Kidney epithelial cell (primary cell): ENCODE measurements around the gene PAK2. TPM values are rescaled to one million over a fixed set of nuclear protein-coding genes. Genes with fewer than 3 reads are reported as not detected.

Experiments
- DNase-seq: peaks from one replicate; pipeline ENCODE4 v3.0.0-alpha.2; 2010; ENCODE audit warnings: low read depth
- H3K27me3 ChIP-seq: 2 replicates; pipeline ENCODE4 v1.6.0; 2011; ENCODE audit warnings: low read length; ENCODE audit not compliant: control insufficient read depth, insufficient read depth
- H3K36me3 ChIP-seq: 2 replicates; pipeline ENCODE4 v1.5.1; 2011; ENCODE audit warnings: low read length; ENCODE audit not compliant: control insufficient read depth, insufficient read depth
- H3K4me3 ChIP-seq: 2 replicates; pipeline ENCODE4 v1.5.1; 2011; ENCODE audit warnings: low read depth, mild to moderate bottlenecking, control low read depth, low read length
- total RNA-seq: library from RNA; depleted of rRNA; stranded (reverse); fragments of >200 nt; gene quantifications from 2 replicates; pipeline ENCODE4 v1.2.3, GENCODE V29; 2015
- TF ChIP-seq, protein P1 (sequence below): IDR thresholded peaks from 2 replicates; pipeline ENCODE4 v1.5.1; 2011; ENCODE audit warnings: mild to moderate bottlenecking, moderate library complexity, low read length, control low read depth, inconsistent platforms; ENCODE audit not compliant: insufficient read depth, poor library complexity, severe bottlenecking

Gene PAK2
- total RNA-seq, 1 donor from 2014 or later = 50.6 TPM

DNA sequence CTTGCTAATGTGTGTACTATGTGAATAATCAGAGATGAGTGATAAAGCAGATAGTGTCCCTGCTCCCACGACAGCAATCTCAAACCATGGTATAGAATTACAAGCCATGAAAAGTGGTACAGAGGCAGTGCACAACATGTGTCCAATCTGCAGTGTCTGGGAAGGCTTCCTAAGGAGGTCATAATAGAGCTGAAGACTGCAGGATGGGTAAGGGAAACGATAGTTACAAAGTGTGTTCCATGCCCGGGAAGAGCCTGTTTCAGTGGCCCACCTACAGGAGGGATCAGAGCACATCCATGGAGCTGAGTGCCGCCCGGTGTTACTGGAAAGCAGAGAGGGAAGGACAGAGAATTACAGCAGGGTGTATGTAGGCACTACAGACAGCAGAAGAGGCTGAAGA lies 48.9 kb downstream of the PAK2 start:
- H3K27me3 ChIP-seq = no peaks in the 10 kb centered on the region
- no peak for DNase-seq
- no peaks in the 10 kb centered on the region for H3K36me3 ChIP-seq
- H3K4me3 ChIP-seq = no peak overlapping the region
- TF ChIP-seq, protein P1, sequence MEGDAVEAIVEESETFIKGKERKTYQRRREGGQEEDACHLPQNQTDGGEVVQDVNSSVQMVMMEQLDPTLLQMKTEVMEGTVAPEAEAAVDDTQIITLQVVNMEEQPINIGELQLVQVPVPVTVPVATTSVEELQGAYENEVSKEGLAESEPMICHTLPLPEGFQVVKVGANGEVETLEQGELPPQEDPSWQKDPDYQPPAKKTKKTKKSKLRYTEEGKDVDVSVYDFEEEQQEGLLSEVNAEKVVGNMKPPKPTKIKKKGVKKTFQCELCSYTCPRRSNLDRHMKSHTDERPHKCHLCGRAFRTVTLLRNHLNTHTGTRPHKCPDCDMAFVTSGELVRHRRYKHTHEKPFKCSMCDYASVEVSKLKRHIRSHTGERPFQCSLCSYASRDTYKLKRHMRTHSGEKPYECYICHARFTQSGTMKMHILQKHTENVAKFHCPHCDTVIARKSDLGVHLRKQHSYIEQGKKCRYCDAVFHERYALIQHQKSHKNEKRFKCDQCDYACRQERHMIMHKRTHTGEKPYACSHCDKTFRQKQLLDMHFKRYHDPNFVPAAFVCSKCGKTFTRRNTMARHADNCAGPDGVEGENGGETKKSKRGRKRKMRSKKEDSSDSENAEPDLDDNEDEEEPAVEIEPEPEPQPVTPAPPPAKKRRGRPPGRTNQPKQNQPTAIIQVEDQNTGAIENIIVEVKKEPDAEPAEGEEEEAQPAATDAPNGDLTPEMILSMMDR = no peak

DNA sequence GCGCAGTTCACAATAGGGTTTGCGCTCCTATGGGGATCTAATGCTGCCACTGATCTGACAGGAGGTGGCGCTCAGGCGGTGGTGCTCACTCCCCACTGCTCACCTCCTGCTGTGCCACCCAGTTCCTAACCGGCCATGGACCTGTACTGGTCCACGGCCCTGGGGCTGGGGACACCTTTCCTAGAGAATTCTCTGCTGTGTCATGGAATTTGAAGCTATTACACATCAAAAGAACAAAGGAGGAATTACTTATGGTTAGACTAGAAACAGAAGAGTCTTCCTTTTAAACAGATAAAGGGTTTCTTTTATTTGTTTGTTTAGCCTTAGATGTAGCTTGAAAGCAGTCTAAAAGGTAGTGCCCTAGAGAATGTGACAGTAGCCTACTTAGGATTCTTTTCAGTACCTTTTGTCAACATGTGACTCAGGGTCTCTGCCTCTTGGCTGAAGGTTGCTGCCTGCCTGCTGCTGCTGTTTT lies 50.3 kb downstream of the PAK2 start:
- no peak for DNase-seq
- Histone ChIP-seq H3K36me3 (no peaks in the 10 kb centered on the region), H3K27me3 (no peaks in the 10 kb centered on the region), H3K4me3 (no peak overlapping the region)
- TF ChIP-seq, protein P1 = no peak

DNA sequence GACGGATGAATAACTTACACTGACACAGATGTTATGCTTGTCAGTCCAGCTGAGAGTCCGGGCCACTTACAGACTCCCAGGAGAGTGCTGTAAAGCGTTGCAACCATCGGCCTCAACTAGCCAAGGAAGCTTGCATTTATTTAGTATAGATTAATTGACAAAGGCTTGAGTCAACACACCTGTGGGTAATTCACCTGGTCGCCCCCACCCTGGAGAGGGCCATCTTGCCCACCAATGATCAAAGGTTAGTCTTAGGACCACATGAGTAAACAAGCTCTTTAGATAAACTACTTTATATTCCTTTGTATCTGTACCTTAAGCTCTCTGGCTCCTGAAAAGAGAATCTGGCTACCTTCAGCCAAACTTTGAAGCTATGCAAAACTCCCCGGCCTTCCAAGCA lies 51.0 kb downstream of the PAK2 start:
- TF ChIP-seq, protein P1 = no peak
- no peak overlapping the region for H3K4me3 ChIP-seq
- no peaks in the 10 kb centered on the region for H3K36me3 ChIP-seq
- no peak for DNase-seq
- H3K27me3 ChIP-seq = no peaks in the 10 kb centered on the region

DNA sequence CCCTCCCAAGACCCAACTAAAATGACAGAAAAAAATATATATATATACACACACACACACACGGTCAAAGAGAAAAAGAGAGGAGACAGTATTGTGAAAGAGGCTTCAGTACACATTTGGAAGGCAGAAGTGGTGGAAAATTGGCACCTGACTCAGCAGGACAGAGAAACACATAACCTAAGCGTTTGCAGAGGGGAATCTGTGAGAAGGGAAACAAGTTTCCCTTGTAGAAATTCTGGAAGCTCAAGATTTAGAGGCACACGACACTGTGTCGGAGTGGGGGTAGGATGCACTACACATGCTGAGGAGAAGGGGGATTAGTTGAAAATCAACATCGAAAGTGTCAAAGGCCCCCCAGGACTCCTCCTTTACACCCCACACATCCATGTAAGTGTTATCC lies 53.1 kb downstream of the PAK2 start:
- TF ChIP-seq, protein P1 = no peak
- Histone ChIP-seq H3K27me3 (no peaks in the 10 kb centered on the region), H3K4me3 (no peak overlapping the region), H3K36me3 (no peaks in the 10 kb centered on the region)
- DNase-seq = no peak

DNA sequence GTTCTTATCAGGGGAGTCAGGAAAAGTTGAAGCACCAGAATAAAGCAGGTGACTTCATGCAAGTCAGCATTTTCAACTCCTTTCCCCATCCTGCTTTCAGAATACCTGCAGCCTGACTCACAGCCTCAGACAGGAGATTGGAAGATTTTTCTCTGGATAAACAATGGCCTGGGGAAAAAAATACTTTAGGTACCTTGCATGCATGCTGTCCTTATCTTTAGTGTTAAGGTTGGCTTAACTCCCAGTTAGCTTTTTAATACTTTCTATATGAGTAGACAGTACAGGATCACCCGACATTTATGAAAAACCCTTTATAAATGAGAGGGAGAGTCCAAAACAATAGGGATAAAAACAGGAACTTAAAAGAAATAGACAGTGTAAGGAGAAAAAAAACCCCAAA lies 53.6 kb downstream of the PAK2 start:
- peak; percentile 91 for DNase-seq
- TF ChIP-seq, protein P1 = no peak
- Histone ChIP-seq H3K4me3 (no peak overlapping the region), H3K36me3 (no peaks in the 10 kb centered on the region), H3K27me3 (no peaks in the 10 kb centered on the region)

DNA sequence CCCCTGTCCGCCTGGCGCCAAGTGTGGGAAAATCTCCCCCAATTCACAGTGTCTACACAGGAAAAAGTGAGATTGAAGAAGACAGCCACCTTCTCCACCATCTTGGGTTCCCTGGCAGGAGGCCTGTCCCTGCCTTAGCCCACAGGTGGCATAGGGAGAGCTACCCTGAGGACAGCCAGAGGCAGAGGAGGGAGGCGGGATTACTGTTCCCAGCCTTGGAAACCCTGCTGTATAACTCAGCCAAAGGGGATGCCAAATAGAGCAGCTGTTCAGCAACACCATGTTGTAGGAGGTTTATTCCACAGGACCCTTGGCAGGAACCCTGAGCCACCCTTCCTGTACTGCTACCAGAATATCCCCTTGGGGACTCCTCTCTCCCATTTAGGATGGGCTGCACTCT lies 54.8 kb downstream of the PAK2 start:
- TF ChIP-seq, protein P1 = no peak
- Histone ChIP-seq H3K36me3 (no peaks in the 10 kb centered on the region), H3K4me3 (no peak overlapping the region), H3K27me3 (no peaks in the 10 kb centered on the region)
- DNase-seq = no peak
